ENCODE results near the gene MYL3.

Gene MYL3

DNA sequence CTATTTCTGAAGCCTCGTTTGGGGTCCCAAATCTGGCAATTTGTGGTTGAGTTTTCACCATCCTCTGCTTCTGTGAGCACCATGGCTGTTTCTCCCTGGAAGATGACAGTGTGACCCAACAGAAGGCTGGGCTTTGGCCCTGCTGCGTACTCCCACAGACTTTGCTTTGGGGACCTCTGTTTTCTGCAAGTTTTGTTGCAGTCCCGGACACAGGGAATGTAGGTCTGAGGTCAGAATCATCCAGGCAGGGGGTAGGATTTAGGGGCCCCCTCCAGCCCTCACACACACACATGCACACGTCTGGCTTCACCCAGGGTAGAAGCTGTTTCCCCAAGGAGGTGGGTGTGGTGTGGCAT is 20.6 kb upstream of the MYL3 start:
- no peak overlapping the region for H3K4me3 ChIP-seq (ENCODE audit: low read depth, low read length)
- TF ChIP-seq, protein P1, sequence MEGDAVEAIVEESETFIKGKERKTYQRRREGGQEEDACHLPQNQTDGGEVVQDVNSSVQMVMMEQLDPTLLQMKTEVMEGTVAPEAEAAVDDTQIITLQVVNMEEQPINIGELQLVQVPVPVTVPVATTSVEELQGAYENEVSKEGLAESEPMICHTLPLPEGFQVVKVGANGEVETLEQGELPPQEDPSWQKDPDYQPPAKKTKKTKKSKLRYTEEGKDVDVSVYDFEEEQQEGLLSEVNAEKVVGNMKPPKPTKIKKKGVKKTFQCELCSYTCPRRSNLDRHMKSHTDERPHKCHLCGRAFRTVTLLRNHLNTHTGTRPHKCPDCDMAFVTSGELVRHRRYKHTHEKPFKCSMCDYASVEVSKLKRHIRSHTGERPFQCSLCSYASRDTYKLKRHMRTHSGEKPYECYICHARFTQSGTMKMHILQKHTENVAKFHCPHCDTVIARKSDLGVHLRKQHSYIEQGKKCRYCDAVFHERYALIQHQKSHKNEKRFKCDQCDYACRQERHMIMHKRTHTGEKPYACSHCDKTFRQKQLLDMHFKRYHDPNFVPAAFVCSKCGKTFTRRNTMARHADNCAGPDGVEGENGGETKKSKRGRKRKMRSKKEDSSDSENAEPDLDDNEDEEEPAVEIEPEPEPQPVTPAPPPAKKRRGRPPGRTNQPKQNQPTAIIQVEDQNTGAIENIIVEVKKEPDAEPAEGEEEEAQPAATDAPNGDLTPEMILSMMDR (IDR thresholded peaks at IDR 0.05; ENCODE audit: borderline replicate concordance, insufficient read depth, low read depth, low read length): no peak

DNA sequence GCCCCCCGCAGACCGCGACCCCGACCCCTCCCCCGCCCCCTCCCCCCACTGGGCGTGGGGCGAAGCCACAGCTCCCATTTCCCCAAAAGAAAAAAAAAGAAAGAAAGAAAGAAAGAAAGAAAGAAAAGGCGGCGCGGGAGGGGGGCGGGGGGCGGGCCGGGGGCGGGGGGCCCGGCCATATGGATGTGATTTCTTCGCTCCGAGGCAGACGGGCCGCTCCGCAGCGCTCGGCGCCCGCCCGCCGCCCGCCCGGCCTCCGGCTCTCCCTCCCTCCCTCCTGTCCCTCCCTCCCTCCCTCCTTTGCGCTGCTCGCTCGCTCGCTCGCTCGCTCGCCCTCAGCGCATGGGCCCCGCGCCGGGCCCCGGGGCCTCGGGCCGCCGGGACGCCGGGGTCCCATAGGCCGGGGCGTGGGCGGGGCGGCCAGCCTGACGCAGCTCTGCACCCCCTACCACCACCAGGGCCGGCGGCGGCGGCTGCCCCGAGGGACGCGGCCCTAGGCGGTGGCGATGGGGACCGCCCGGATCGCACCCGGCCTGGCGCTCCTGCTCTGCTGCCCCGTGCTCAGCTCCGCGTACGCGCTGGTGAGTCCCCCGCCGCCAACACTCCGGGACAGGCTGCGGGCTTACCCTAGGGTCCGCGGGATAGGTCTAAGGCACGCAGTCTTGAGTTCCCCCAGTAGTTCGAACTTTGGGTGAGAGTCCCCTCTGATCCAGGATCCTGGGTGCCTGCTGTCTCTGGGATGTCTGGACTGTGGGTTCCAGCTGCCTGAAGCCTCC is 20.0 kb upstream of the MYL3 start:
- no peak overlapping the region for H3K4me3 ChIP-seq (ENCODE audit: low read depth, low read length)

DNA sequence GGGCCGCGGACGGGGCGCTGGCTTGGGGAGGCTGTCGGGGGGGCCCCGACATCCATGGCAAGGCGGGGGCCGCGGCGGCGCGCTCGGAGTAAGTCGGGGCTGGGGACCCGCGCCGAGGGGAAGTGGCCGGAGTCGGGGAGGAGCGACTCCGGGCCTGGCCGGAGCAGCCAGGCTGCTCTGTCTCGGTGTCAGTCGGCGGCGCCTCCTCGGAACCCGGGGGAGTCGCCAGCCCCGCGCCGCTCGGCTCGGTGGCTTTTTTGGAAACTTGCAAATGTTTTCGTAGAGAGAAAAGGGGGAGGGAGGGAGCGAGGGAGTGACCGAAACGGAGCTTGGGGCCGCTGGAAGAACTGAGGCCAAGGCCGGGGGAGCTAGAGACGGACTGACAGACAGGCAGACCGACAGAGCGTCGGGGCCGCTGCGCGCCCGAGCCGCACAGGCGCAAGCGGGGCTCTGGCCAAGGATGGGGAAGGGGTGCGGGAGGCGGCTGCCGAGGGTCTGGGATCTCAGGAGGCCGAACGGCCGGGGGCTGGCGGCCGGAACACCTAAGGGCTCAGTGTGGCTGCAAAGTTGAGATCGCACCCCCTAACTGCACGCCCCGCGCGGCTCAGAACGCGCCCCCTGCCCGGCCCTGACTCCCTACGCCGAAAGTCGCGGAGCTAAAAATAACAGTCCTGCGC is 19.3 kb upstream of the MYL3 start:
- no peak overlapping the region for H3K4me3 ChIP-seq (ENCODE audit: low read depth, low read length)
- TF ChIP-seq, protein P1 (IDR thresholded peaks at IDR 0.05; ENCODE audit: borderline replicate concordance, insufficient read depth, low read depth, low read length): no peak

More for the DNA sequence above, 20.0 kb upstream of the MYL3 start:
- TF ChIP-seq, protein P1 (IDR thresholded peaks at IDR 0.05; ENCODE audit: borderline replicate concordance, insufficient read depth, low read depth, low read length): no peak

DNA sequence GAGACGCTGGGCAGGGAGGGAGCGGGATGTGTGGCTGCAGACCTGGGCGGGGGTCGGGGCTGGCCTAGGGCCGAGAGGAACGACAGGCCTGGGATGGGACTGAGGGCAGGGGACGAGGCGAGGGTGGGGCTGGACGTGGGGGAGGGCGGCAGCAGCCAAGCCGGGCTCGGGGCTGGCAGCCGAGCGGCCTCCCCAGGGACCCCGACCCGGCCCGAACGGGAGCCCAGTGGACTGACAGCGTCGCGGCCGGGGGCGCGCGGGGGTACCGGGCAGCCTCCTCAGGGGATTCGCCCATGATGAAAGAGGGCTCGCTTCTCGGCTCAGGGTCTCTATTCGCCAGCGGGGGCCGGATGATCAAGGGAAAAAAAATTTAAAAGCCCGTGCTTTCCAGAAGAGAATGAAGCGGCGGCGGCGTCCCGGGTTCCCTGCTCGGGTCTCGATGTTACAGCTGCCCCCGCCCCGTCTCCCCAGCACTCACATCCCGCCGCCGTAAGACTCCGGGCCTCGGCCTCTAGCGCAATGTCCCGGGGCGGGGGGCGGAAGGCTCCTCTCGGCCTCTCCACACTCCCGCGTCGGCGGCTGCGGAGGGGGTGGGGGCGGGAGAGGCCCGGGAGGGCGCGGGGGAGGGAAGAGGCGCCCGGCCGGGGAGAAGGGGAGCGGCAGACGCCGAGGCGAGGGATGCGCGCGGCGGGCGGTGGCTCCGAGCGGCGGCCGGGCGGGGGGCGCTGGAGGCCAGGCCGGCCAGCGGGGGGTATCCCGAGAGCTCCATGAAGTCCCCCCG is 18.5 kb upstream of the MYL3 start:
- H3K4me3 ChIP-seq (ENCODE audit: low read depth, low read length): no peak overlapping the region
- TF ChIP-seq, protein P1 (IDR thresholded peaks at IDR 0.05; ENCODE audit: borderline replicate concordance, insufficient read depth, low read depth, low read length): no peak

DNA sequence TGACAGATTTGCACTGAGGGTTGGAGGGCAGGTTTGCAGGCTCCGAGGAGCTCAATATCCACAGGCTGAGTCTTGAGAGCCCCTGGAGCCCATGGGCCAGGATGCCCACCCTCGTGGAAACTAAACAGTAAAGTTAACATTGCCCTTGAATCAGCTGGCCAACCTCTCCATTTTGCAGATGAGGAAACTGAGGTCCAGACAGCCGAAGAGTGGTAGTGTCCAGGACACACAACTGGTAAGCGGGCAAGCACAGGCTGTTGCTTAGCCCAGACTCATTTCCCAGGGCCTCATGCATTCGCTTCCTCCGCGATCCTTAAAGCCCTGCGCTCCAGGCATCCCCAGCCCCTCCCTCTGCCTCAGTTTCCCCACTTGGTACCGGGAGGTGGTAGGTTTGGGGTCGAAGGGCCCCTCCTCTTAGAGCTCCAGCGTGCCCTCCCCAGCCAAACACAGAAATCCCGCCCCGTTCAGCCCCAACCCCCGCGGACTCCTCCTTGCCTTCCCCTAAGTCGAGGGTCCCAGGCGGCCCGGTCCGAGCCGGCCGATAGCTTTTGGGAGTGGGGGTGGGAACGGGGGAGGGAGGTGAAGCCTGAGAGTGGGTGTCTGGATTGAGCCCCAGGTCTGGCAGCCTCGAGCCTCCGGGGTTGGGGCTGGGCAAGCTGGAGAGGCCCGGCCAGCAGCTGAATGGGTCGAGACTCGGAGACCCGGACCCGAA is 17.8 kb upstream of the MYL3 start:
- TF ChIP-seq, protein P1 (IDR thresholded peaks at IDR 0.05; ENCODE audit: borderline replicate concordance, insufficient read depth, low read depth, low read length): no peak
- H3K4me3 ChIP-seq (ENCODE audit: low read depth, low read length): no peak overlapping the region

DNA sequence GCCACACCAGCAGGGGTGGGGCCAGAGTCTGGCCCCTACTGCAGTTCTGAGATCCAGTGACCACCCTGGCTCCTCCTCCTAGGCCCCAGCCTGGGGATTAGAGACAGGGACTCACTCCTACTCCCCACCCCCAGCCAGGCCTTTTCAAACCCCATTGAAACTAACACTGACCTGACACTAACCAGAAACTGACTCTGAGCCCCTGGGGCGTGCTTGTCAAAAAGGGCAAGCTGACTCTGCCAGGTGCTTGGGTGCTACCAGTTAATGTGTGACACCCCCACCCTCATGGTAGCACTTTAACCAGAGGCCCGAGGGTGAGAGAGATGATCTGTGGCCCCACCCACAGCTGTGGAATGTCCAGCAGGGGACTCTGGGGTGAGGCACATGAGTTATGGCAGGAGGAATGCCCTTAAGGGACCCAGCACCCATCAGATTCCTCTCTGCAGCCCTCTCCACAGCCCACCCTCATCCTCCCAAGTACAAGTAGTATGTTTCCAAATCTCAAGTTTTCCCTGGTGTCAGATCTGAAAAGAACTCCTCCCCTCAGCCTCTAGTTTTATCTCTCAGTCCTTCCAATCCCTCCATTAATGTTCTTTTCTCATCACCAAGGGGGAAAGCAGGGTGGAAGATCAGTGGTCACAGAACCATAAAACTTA is 15.7 kb upstream of the MYL3 start:
- TF ChIP-seq, protein P1 (IDR thresholded peaks at IDR 0.05; ENCODE audit: borderline replicate concordance, insufficient read depth, low read depth, low read length): no peak
- H3K4me3 ChIP-seq (ENCODE audit: low read depth, low read length): no peak overlapping the region
